BLaER1 (cell line): ENCODE data around the gene SLC7A6OS.
A peak's percentile ranks its signal among the peaks of the same experiment; 100 is the strongest.

ENCODE experiments used
- H3K27ac ChIP-seq: shearing (Covaris generic); formaldehyde crosslinking; 2 replicates; pipeline ENCODE4 v1.8.1; 2022
- H3K27me3 ChIP-seq: shearing (Covaris generic); formaldehyde crosslinking; 2 replicates; pipeline ENCODE4 v1.8.1; 2022
- H3K36me3 ChIP-seq: shearing (Covaris generic); formaldehyde crosslinking; 2 replicates; pipeline ENCODE4 v1.8.1; 2022
- H3K4me1 ChIP-seq: shearing (Covaris generic); formaldehyde crosslinking; 2 replicates; pipeline ENCODE4 v1.8.1; 2022
- H3K4me2 ChIP-seq: shearing (Covaris generic); formaldehyde crosslinking; 2 replicates; pipeline ENCODE4 v1.8.1; 2022
- H3K4me3 ChIP-seq: shearing (Covaris generic); formaldehyde crosslinking; 2 replicates; pipeline ENCODE4 v1.8.1; 2022
- H3K9ac ChIP-seq: shearing (Covaris generic); formaldehyde crosslinking; 2 replicates; pipeline ENCODE4 v1.8.1; 2022
- H3K9me3 ChIP-seq: shearing (Covaris generic); formaldehyde crosslinking; 2 replicates; pipeline ENCODE4 v1.8.1; 2022
- H4K20me1 ChIP-seq: shearing (Covaris generic); formaldehyde crosslinking; 2 replicates; pipeline ENCODE4 v1.8.1; 2022
- Cebpa-rat ChIP-seq: shearing (Covaris generic); IDR thresholded peaks from 2 replicates; pipeline ENCODE4 v1.8.1; 2022

Gene SLC7A6OS

GRCh38 chr16:68300734-68301459 lies 9.8 kb downstream of the SLC7A6OS start:
- no peak overlapping the region for H3K4me3 ChIP-seq
- no peaks in the 10 kb centered on the region for H3K27me3 ChIP-seq
- no peaks in the 10 kb centered on the region for H3K9me3 ChIP-seq
- peaks cover 100% of the 10 kb centered on the region for H3K36me3 ChIP-seq
- H3K4me2 ChIP-seq, result no peak overlapping the region
- H3K4me1 ChIP-seq, result no peaks in the 10 kb centered on the region
- no peak for TF ChIP-seq Cebpa-rat
- H4K20me1 ChIP-seq, result peaks cover 88% of the 10 kb centered on the region
- H3K27ac ChIP-seq, result no peak overlapping the region
- 0 out of 2 replicates have a peak overlapping the region, but pooled peaks have one; percentile 16 for H3K9ac ChIP-seq

GRCh38 chr16:68299571-68300453 lies 10.9 kb downstream of the SLC7A6OS start:
- Histone ChIP-seq H3K27me3 (no peaks in the 10 kb centered on the region), H4K20me1 (peaks cover 82% of the 10 kb centered on the region), H3K27ac (no peak overlapping the region), H3K4me1 (no peaks in the 10 kb centered on the region), H3K4me3 (no peak overlapping the region), H3K9me3 (no peaks in the 10 kb centered on the region), H3K4me2 (no peak overlapping the region), H3K9ac (no peak overlapping the region), H3K36me3 (peaks cover 100% of the 10 kb centered on the region)
- TF ChIP-seq Cebpa-rat, result no peak

- H3K4me2 ChIP-seq, result no peak overlapping the region
- no peaks in the 10 kb centered on the region for H3K27me3 ChIP-seq
- H3K9ac ChIP-seq, result no peak overlapping the region
- TF ChIP-seq Cebpa-rat, result no peak
- H3K36me3 ChIP-seq, result peaks cover 100% of the 10 kb centered on the region
- no peak overlapping the region for H3K4me3 ChIP-seq
- H3K9me3 ChIP-seq, result no peaks in the 10 kb centered on the region
- peaks cover 82% of the 10 kb centered on the region for H4K20me1 ChIP-seq
- no peaks in the 10 kb centered on the region for H3K4me1 ChIP-seq
- no peak overlapping the region for H3K27ac ChIP-seq
These were observed 11.7 kb downstream of the SLC7A6OS start for GRCh38 chr16:68298907-68299561.

DNA sequence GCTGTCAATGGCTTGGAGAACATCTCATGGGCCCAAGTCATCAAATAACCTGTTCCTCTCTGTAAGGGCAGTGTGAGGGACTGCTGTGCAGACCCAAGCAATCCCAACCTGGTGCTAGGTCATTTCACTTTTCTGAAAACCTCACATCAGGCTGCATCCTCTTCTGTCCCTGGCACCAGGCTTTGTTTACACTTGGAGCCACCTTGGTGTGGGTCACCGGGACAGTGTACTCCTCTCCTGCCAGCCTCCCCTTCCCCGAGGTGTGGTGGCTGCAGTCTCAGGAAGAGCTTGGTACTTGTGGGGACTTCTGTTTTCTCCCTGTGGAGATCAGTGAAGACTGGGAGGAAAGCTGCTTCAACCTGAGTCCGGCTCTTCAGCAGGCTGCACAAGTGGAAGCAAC lies 12.4 kb downstream of the SLC7A6OS start:
- Histone ChIP-seq H3K9me3 (no peaks in the 10 kb centered on the region), H3K27ac (no peak overlapping the region), H3K4me3 (no peak overlapping the region), H3K9ac (no peak overlapping the region), H3K4me2 (no peak overlapping the region), H3K27me3 (no peaks in the 10 kb centered on the region), H3K4me1 (no peaks in the 10 kb centered on the region), H3K36me3 (peaks cover 100% of the 10 kb centered on the region), H4K20me1 (peaks cover 76% of the 10 kb centered on the region)
- TF ChIP-seq Cebpa-rat, result no peak

DNA sequence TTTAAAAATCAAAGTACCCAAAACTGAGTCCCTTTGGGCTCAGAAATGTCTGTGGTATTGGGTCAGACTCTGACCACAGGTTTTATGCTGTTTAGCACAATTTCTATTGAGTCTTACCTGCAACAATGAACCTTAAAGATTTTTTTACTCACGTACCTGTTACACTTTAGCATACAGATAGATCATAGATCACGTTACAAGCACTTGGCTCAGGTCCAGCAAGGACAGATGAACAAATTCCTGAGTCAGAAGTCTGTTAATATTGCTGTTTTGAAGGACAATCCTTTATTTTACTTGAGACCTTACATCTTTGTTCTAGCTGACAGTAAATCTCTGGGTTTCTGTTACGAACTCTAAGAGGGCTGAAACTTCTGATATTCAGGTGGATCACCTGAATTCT lies 12.8 kb downstream of the SLC7A6OS start:
- no peak overlapping the region for H3K4me2 ChIP-seq
- no peak for TF ChIP-seq Cebpa-rat
- no peaks in the 10 kb centered on the region for H3K27me3 ChIP-seq
- peaks cover 100% of the 10 kb centered on the region for H3K36me3 ChIP-seq
- no peaks in the 10 kb centered on the region for H3K4me1 ChIP-seq
- H4K20me1 ChIP-seq, result peaks cover 73% of the 10 kb centered on the region
- H3K27ac ChIP-seq, result no peak overlapping the region
- no peaks in the 10 kb centered on the region for H3K9me3 ChIP-seq
- no peak overlapping the region for H3K4me3 ChIP-seq
- H3K9ac ChIP-seq, result no peak overlapping the region

GRCh38 chr16:68296693-68297092 lies 14.1 kb downstream of the SLC7A6OS start:
- H3K4me2 ChIP-seq, result no peak overlapping the region
- H3K9me3 ChIP-seq, result no peaks in the 10 kb centered on the region
- no peak overlapping the region for H3K4me3 ChIP-seq
- H3K4me1 ChIP-seq, result no peaks in the 10 kb centered on the region
- peaks cover 70% of the 10 kb centered on the region for H4K20me1 ChIP-seq
- no peak overlapping the region for H3K9ac ChIP-seq
- no peak overlapping the region for H3K27ac ChIP-seq
- H3K36me3 ChIP-seq, result peaks cover 100% of the 10 kb centered on the region
- no peaks in the 10 kb centered on the region for H3K27me3 ChIP-seq
- no peak for TF ChIP-seq Cebpa-rat

GRCh38 chr16:68296291-68296690 lies 14.5 kb downstream of the SLC7A6OS start:
- no peak overlapping the region for H3K4me2 ChIP-seq
- TF ChIP-seq Cebpa-rat, result no peak
- peaks cover 68% of the 10 kb centered on the region for H4K20me1 ChIP-seq
- no peaks in the 10 kb centered on the region for H3K4me1 ChIP-seq
- H3K4me3 ChIP-seq, result no peak overlapping the region
- H3K36me3 ChIP-seq, result peaks cover 100% of the 10 kb centered on the region
- H3K27ac ChIP-seq, result no peak overlapping the region
- no peaks in the 10 kb centered on the region for H3K9me3 ChIP-seq
- H3K9ac ChIP-seq, result no peak overlapping the region
- no peaks in the 10 kb centered on the region for H3K27me3 ChIP-seq

GRCh38 chr16:68292425-68292824 lies 18.3 kb downstream of the SLC7A6OS start:
- H3K27ac ChIP-seq, result no peak overlapping the region
- no peaks in the 10 kb centered on the region for H3K27me3 ChIP-seq
- H3K36me3 ChIP-seq, result peaks cover 77% of the 10 kb centered on the region
- H3K9me3 ChIP-seq, result no peaks in the 10 kb centered on the region
- no peak overlapping the region for H3K4me3 ChIP-seq
- H3K4me2 ChIP-seq, result no peak overlapping the region
- TF ChIP-seq Cebpa-rat, result no peak
- peaks cover 38% of the 10 kb centered on the region for H3K4me1 ChIP-seq
- H3K9ac ChIP-seq, result no peak overlapping the region
- H4K20me1 ChIP-seq, result peaks cover 50% of the 10 kb centered on the region; the same call in 1 of the 2 replicates

- Histone ChIP-seq H3K4me2 (no peak overlapping the region), H3K9ac (no peak overlapping the region), H4K20me1 (peaks cover 41% of the 10 kb centered on the region; the same call in 1 of the 2 replicates), H3K27ac (no peak overlapping the region), H3K9me3 (no peaks in the 10 kb centered on the region), H3K36me3 (peaks cover 65% of the 10 kb centered on the region), H3K27me3 (no peaks in the 10 kb centered on the region), H3K4me3 (no peak overlapping the region), H3K4me1 (peaks cover 50% of the 10 kb centered on the region)
- no peak for TF ChIP-seq Cebpa-rat
These were observed 19.5 kb downstream of the SLC7A6OS start for GRCh38 chr16:68291227-68291626.
